Medulla oblongata (tissue), 1 donor: ENCODE measurements around the gene POLR3GL.
"Not testable (repeated sequence)": the region's sequence is repeated elsewhere in the genome, so short reads cannot be mapped to it uniquely, and the experiment has no call there.

Source experiments
- DNase-seq: peaks from one replicate; pipeline ENCODE4 v3.0.0-alpha.2; 2015; ENCODE audit errors: extremely low spot score

Gene POLR3GL, protein sequence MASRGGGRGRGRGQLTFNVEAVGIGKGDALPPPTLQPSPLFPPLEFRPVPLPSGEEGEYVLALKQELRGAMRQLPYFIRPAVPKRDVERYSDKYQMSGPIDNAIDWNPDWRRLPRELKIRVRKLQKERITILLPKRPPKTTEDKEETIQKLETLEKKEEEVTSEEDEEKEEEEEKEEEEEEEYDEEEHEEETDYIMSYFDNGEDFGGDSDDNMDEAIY

DNA sequence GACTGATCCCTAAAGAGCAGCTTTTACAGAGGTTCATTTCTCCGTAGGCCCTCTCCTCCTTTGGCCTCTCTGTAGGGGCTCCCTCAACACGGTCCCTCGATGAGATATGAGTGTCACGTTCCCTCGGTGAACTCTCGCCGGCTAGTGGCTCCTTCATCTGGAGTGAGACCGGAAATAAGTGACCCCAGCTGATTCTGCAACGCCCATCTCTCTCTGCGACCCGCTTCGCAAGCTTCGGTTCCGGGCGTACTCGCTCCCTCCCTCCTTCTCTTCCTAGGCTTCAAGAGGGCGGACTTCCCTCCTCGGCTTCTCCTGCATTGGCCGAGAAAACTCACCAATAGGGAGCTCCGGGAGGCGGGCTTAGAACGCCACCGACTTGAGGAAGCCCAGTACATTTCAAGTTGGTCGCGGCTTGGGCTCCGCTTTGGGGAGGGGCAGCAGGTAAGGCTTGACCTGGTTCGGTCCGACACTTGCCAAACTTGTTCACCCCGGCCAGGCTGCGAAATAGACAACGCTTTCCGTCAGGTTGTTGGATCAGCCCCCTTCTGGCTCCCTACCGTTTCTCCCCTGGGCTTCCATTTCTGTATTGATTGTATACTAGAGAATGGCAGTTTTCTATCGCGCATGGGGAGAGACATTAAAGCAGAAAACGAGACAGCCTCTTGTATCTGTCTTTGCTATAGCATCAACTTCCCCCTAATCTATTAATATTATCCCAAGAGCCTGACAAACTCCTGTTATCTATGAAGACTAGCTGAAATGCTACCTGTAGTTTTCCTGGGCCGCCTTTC, at the start of gene POLR3GL, which contains the start of gene ANKRD34A:
POLR3GL (plus strand) TSS at position 363 of the 791 bp plus-strand sequence. CDS start 10,176 bp downstream, outside the sequence.
ANKRD34A (minus strand) TSS at position 248 of the 791 bp plus-strand sequence. CDS start 2,816 bp downstream, outside the sequence.
- peak; percentile 99 for DNase-seq

DNA sequence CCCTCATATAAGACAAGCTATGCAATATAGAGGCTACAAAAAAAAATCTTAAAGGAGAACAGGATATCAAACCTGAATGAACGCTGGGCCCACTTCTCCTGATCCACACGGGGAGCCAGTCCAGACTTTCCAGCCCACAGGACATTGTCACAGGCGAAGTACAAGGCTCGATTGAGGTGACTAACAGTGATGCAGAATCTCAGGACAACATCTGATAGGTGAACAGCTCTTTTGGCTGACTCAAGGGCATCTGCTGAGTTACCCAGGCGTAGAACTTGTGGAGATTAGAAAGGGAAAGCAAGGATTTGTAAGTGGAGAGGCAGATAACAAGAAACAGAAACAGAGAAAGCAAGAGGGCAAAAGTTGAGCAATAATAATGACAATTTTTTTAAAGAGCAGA, 47.7 kb upstream of the POLR3GL start:
- DNase-seq, result no peak

DNA sequence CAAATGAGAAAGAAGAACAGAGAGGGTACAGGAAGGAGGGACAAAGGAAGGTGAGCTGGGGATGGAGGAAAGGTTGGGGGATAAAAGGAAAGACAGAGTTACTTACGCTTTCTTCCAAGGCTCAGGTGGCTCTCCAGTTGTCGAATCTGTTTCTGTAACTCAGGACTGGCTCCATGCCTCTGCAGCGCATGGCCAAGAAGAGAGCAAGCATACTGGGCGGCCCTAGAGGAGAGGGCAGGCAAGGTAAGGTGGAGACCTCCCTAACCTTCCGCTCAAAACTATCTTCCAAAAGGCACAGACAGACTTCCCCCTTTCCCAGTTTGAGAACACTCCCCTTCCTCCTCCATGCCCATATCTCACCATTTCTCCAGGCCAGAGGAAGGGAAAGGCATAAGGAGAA, 46.9 kb upstream of the POLR3GL start:
- no peak for DNase-seq

DNA sequence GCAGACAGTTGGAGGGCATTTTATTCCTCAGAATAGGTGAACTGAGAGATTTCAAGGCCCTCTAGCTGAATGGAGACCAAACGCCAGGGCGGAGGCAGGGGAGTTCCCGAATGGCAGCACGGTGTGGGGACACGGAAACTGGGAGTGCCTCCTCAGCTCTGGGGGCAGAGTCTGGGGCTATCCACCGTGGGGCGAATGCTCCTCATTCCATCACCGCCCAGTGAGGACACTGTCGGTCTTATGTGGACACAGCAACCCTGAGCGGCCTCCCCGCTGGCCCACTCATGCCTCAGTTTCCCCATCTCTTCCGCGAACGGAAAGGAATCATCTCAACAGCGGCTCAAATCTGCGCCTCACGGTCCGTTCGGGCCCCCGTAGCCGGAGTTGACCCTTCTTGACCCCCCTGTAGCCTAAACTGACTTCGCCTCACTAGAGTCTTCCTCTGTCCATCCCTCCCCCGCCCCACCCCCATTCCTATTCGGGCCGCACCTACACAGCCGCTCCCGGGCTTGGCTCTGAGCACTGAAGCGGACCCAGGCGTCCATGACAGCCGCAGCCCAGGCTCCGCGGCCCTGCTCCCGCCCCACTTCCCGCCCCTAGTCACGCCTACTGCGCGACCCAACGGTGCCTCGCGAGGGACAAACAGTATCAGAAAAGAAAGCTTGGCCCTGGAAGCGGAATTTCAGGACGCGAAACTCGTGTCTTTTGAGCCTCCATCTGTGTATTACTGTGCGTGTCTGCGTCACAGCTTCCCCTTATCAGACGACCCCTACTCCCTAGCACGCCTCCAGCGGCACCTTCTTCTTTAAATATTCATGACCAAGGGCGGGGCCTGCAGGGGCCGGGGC, 46.1 kb upstream of the POLR3GL start, which contains the start of gene PEX11B:
PEX11B (minus strand) TSS at position 574 of the 848 bp plus-strand sequence; CDS start at position 545, 29 bp downstream.
- DNase-seq, result peak; percentile 93

DNA sequence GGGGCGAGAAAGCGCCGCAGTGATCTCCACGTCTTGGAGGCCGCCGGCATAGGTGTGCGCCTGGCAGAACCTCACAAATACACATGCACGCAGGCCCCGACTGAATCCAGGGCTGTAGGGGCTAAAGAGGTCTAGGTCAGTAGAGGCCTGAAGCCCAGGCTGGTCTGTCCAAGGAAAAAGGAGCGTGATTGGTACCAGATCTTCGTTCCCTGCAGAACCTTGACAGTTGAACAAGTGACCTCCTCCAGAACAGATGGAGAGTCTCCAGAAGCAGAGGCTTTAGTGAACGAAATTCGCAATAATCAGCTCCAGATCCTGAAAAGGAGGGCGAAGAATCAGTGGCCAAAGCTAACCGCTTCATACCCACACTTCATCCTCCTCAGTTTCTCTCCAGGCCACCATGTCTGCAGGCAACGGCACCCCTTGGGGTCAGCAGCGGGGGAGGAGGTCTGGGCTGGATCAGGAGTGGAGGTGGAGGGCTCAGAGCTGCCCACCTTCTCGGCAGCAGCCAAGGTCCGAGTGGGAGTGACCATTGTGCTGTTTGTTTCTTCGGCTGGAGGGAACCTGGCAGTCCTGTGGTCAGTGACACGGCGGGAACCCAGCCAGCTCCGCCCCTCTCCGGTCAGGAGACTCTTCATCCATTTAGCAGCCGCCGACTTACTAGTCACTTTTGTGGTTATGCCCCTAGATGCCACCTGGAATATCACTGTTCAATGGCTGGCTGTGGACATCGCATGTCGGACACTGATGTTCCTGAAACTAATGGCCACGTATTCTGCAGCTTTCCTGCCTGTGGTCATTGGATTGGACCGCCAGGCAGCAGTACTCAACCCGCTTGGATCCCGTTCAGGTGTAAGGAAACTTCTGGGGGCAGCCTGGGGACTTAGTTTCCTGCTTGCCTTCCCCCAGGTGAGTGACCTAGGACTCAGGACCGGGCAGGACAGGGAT, 45.2 kb upstream of the POLR3GL start:
- DNase-seq, result peak; percentile 45

DNA sequence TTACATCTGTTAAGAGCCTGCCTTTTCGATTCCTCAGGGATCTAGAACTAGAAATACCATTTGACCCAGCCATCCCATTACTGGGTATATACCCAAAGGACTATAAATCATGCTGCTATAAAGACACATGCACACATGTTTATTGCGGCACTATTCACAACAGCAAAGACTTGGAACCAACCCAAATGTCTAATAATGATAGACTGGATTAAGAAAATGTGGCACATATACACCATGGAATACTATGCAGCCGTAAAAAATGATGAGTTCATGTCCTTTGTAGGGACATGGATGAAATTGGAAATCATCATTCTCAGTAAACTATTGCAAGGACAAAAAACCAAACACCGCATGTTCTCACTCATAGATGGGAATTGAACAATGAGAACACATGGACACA, 44.2 kb upstream of the POLR3GL start:
- DNase-seq, result not testable (repeated sequence)

DNA sequence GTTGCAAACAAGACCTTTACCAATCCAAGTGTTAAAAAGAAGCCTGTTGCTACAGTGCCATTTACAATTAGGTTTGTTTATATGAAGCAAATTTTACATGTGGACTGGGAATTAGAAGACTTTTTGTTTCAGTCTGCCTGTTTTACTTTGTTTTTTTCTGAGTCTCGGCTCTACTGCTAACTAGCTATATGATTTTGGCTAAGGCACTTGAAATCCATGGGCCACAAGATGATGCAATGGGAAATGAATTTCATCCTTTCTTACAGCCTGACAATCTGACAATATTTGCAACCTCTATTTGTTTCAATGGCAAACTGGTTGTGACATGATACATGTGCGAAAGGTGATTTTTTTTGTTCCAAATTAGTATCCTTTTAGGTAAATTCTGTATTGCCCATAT, 42.2 kb upstream of the POLR3GL start:
- no peak for DNase-seq

DNA sequence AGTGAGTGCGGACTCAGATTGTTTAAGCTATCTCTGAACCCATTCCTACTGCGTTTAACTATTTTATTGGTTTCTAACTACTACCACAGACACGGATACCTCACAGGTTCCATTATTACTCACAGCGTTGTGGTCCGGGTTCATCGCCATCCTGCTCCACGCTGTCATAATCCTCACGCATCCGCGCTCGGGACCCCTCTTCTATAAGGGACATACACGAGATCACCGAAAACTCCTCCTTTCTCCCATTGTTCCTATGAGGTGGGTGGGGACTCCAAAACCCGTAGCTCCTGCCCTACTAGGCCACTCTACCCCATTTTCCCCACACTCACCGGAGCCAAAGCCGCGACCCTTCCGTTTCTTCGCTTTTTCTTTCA, 37.8 kb upstream of the POLR3GL start:
- no peak for DNase-seq

DNA sequence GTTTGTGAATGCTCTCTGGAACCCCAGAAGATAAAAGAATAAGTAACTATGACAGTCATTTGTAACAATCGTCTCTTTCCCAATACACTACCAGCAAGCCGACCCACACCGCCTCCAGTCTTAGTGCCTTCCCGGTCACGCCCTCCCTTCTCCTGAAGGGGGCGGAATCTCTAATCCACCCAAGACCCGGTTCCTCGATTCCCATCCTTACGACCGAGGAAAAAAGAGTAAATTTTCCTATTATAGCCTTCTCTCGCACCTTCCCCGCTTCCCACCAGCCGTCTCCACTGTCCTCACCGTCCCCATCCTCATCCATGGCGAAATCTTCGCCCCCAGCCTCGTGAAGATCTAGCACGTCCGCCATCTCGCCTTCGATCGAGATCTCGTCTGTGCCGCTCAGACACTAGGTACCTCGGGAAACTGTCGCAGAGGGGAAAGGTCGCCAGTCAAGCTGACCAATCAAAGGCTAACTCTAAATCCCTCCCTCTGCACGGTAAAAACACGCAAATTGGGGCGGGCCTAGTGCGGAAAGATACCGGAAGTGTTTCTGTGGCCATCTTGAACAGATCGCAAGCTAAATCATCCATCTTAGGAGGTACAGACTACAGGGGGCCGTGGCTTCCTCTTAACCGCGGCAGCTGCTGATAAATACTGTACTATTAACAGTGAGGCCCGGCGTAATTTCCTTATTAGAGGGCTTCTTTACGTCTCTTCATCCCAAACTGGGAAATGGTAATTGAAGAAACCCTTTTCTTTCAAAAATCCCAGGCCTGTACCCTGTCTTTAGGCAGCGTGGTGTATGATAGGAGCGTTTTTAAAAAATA, 37.2 kb upstream of the POLR3GL start, which contains the start of gene RBM8A:
RBM8A (minus strand) TSS at position 422 of the 824 bp plus-strand sequence; CDS start at position 364, 58 bp downstream.
- DNase-seq, result peak; percentile 99

DNA sequence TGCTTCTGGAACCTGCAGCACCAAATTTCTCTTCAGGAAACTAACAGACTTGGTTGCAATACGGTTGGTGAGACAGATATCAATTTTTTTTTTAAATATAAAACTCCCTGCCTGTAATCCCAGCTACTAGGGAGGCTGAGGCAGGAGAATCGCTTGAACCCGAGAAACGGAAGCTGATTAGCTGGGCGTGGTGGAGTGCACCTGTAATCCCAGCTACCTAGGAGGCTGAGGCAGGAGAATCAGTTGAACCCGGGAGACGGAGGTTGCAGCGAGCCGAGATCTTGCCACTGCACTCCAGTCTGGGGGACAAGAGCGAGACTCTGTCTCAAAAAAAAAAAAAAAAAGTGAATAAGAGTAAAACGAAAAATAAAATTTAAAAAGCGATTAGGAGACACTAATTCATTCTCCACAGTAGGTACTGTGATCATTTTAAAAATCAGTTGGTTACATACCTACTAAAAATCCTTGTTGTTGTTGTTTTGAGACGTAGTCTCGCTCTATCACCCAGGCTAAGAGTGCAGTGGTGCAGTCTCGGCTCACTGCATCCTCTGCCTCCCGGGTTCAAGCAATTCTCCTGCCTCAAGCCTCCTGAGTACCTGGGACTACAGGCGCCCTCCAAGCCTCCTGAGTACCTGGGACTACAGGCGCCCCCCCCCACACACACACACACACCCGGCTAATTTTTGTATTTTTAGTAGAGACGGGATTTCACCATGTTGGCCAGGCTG, 36.4 kb upstream of the POLR3GL start:
- DNase-seq, result no peak

DNA sequence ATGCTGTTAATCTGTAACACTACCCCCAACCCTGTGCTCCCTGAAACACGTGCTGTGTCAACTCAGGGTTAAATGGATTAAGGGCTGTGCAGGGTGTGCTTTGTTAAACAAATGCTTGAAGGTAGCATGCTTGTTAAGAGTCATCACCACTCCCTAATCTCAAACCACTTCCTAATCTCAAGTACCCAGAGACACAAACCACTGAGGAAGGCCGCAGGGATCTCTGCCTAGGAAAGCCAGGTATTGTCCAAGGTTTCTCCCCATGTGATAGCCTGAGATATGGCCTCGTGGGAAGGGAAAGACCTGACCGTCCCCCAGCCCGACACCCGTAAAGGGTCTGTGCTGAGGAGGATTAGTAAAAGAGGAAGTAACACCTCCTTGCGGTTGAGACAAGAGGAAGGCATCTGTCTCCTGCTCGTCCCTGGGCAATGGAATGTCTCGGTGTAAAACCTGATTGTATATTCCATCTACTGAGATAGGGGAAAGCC, 31.9 kb upstream of the POLR3GL start:
- DNase-seq, result not testable (repeated sequence)

DNA sequence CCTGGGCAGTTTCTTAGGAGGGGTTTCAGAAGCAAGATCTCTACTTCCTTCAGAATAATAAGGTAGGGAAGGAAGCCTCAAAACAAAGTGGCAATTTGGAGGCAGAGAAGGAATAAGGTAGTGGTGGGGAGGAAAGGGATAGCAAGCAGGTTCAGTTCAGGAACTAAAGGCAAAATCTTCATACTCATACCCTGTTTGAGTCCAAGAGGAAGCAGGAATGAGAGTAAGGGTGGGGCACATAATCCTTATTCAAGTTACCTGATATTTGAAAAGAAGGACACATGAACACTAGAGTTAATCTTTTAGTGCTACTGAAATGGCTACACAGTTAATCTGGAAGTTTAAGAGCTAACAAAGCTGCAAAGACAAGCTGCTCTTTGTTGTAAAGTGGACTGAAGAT, 28.8 kb upstream of the POLR3GL start:
- DNase-seq, result no peak

DNA sequence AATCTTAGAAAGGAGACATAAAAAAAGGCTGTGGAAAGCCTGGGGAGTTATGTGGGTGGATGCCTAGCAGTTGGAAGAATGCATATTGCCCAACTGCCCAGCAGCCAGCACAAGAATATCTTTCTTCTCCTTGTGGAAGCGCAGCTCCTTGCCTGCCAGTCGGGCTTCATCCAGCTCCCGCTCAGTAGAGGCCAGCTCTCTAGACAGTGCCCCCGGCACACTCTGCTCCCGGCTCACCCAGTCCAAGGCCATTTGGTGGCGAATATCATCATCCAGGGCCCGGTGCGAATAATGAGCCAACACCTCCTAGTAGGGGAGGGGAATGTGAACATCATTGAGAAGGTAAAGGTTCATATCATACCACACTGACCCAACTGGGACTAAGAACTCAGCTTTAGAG, 28.2 kb upstream of the POLR3GL start:
- DNase-seq, result peak; percentile 19

DNA sequence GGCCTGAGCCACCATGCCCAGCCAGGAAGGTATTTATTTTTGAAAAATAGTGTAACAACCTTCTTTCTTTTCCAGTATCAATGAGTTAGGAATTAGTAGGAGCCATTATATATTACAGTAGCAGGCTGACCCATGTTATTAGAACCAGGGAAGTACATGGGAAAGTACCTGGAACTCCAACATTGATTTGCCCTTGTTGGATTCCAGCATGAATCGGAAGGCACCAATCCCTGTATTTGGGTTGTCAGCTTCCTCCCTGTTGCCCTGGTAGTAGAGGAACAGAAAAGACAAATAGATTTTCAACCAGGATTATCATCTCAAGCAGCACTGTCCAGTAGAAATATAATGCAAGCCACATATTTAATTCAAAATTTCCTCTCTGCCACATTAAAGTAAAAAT, 27.1 kb upstream of the POLR3GL start:
- DNase-seq, result no peak

DNA sequence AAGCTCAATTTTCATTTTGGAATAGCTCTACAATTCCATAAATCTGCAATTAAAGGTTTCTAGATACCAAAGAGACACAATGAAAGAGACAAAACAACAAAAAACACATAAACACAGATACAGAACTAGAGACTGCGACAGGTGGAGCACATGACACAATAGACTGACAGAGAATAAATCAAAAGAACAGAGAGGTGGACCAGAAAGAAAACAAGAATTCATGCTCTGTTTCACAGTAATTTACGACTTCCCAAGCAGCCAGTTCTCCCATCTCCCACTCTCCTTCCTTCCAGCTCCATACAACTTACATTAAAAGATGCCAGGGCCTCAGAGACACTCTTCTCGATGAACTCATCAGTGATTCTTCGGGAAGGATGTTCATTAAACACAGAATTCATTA, 22.1 kb upstream of the POLR3GL start:
- DNase-seq, result no peak

DNA sequence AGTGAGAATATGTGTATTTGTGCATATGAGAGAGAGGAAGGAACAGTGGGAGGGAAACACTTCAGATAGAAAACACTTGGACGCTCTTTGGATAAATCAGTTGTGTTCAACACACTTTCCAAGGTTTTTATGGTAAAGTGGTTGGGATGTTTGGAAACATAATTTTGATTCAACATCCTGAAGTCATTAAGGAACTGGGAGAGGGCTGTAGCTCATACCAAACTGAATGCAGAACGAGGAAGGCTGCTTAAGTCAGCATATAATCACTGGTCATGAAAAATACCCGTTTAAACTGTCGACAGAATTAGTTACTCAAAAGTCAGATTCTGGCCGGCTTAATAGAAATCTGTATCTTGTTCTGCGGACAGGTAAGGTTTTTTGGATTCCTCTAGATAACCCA, 21.6 kb upstream of the POLR3GL start:
- DNase-seq, result no peak

DNA sequence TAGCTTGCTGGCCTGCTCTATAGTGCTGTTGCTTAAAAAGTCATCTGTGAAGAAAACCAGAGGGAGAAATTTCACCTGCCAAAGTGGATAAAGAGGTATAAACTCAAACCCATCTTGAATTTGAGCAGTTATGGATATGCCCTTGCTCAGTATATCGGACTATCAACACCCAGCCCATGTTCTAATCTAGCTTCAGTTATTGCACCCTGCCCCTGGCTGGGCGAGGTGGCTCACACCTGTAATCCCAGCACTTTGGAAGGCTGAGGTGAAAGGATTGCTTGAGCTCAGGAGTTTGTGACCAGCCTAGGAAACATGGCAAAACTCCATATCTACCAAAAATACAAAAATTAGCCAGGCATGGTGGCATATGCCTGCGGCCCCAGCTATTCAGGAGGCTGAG, 20.0 kb upstream of the POLR3GL start:
- DNase-seq, result no peak

DNA sequence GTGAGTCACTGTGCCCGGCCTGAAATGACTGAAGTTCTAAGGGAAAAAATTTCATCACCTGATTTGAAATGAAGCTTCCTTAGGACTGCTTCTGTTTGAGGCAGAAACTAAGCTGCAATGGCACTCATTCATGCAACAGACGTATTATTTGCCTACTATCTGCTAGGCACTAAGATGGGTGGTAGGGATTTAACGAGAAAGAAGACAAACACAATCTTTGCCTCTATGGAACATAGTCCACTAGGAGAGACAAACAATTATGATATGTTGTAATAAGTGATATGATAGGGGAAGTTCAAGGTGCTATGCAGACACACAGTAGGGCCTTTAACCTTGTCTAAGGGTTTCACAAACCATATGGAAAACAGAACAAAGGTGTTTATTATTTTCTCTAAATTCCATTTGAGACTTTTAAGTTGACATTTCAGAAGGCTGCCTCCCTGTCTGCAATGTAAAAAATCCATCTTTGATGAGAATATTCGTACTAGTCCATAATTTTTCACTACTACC, 18.0 kb upstream of the POLR3GL start:
- no peak for DNase-seq

DNA sequence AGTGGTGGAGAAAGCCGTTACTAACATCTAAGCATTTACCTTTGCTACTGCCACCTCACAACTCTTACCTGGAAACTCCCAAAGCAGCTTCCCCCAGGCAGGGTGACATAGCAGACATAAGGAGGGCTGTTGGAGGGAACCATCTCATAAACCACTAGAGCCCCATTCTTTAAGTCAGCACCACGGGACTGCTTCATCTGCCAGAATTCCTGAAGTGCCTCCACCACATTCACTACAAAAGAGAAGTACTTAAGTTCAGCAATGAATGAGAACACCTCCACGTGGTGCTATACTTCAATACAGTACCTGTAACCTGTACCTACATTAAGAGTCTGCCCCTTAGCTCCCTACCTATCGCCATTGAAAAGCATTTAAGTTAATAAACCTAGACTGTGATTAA, 16.9 kb upstream of the POLR3GL start:
- DNase-seq, result no peak
